ENCODE results near the gene ANKRD23. TPM values are rescaled to one million over a fixed set of nuclear protein-coding genes. Genes with fewer than 3 reads are reported as not detected.

ANKRD23 gene
- total and polyA plus RNA-seq, 2 of the 13 experiments (the other 11 are each of a cell fraction or from before 2014, with no cell fraction given), result 1.5 to 1.6 TPM

GRCh38 chr2:96816127-96816835 lies 27.5 kb downstream of the ANKRD23 start, which contains the start of gene CNNM3 (continued):
- TF ChIP-seq ZC3H4 (CRISPR knock-in tag; IDR thresholded peaks at IDR 0.05; ENCODE audit: borderline replicate concordance) (0 out of 2 replicates have a peak, but pooled peaks have one; percentile 47), XBP1 (CRISPR knock-in tag; IDR thresholded peaks at IDR 0.05) (no peak), MAZ (IDR thresholded peaks at IDR 0.05; ENCODE audit: borderline replicate concordance, low read depth, low read length) (peak; percentile 83), MAZ (CRISPR knock-in tag; IDR thresholded peaks at IDR 0.05; ENCODE audit: low read depth) (peak; percentile 96), ZNF343 (CRISPR knock-in tag; IDR thresholded peaks at IDR 0.05) (peak; percentile 96), PBX2 (CRISPR knock-in tag; IDR thresholded peaks at IDR 0.05) (no peak), HNRNPL (IDR thresholded peaks at IDR 0.05; ENCODE audit: low read depth, low read length) (peak; percentile 54; the same call in 1 of the 2 replicates), ARNT2 (CRISPR knock-in tag; IDR thresholded peaks at IDR 0.05; ENCODE audit: low read depth) (peak; percentile 89), GLI4 (CRISPR knock-in tag; IDR thresholded peaks at IDR 0.05; ENCODE audit: borderline replicate concordance) (no peak; the same call in 1 of the 2 replicates), ZC3H13 (CRISPR knock-in tag; IDR thresholded peaks at IDR 0.05) (peak; percentile 6; the same call in 1 of the 2 replicates), CBFB (CRISPR knock-in tag; IDR thresholded peaks at IDR 0.05) (peak; percentile 69; the same call in 1 of the 2 replicates), RFX3 (CRISPR knock-in tag; IDR thresholded peaks at IDR 0.05) (no peak), ASH2L (IDR thresholded peaks at IDR 0.05; ENCODE audit: insufficient read length, low read depth, low read length) (peak; percentile 88), MXD1 (CRISPR knock-in tag; IDR thresholded peaks at IDR 0.05) (no peak; the same call in 1 of the 2 replicates), ZBTB8A (CRISPR knock-in tag; IDR thresholded peaks at IDR 0.05; ENCODE audit: borderline replicate concordance, low read depth) (0 out of 2 replicates have a peak, but pooled peaks have one; percentile 78), RCOR2 (CRISPR knock-in tag; IDR thresholded peaks at IDR 0.05) (no peak), MED8 (CRISPR knock-in tag; IDR thresholded peaks at IDR 0.05; ENCODE audit: insufficient replicate concordance) (peak; percentile 24), ZNF704 (CRISPR knock-in tag; IDR thresholded peaks at IDR 0.05; ENCODE audit: borderline replicate concordance) (0 out of 2 replicates have a peak, but pooled peaks have one; percentile 60), ZNF883 (CRISPR knock-in tag; IDR thresholded peaks at IDR 0.05; ENCODE audit: not compliant biosample characterization) (peak; percentile 80), TFE3 (CRISPR knock-in tag; IDR thresholded peaks at IDR 0.05) (no peak), ZNF326 (CRISPR knock-in tag; IDR thresholded peaks at IDR 0.05; ENCODE audit: borderline replicate concordance) (no peak), ZSCAN9 (CRISPR knock-in tag; IDR thresholded peaks at IDR 0.05; ENCODE audit: borderline replicate concordance) (peak; percentile 39; the same call in 1 of the 2 replicates), STAT5B (CRISPR knock-in tag; IDR thresholded peaks at IDR 0.05) (0 out of 2 replicates have a peak, but pooled peaks have one; percentile 49), CTCF (CRISPR knock-in tag; IDR thresholded peaks at IDR 0.05) (peak; percentile 72)

Data from HepG2 (cell line).